GM13977 (cell line): ENCODE results near the gene TRUB1.

ENCODE experiments used
- DNase-seq: peaks from one replicate; pipeline ENCODE4 v3.0.0; 2012; ENCODE audit warnings: low spot score
- CTCF ChIP-seq: IDR thresholded peaks from 2 replicates; pipeline ENCODE4 v1.5.1; 2012; ENCODE audit warnings: mild to moderate bottlenecking, control low read depth; ENCODE audit not compliant: insufficient read depth; ENCODE audit errors: extremely low read depth, missing control alignments
- in situ Hi-C: fragments of 300-500 bp; cut with MboI; formaldehyde crosslinking; loops from one replicate; pipeline ENCODE4 v1.12.0; 2022; ENCODE audit warnings: low sequenced_read_pairs, low pct_unique_long_range_greater_than_20kb, mixed read lengths, inconsistent platforms; ENCODE audit not compliant: unreplicated experiment

The TRUB1 gene

GRCh38 chr10:114914560-114914959 is 23.4 kb upstream of the TRUB1 start:
- no peak for TF ChIP-seq CTCF
- DNase-seq, result no peak
- in situ Hi-C loops, result no loop called here

- in situ Hi-C loops, result no loop called here
- no peak for DNase-seq
- no peak for TF ChIP-seq CTCF
Measured at GRCh38 chr10:114915294-114915693, 22.7 kb upstream of the TRUB1 start.

GRCh38 chr10:114916653-114917052 is 21.3 kb upstream of the TRUB1 start:
- no peak for TF ChIP-seq CTCF
- DNase-seq, result no peak
- in situ Hi-C loops, result no loop called here

- DNase-seq, result no peak
- in situ Hi-C loops, result no loop called here
- no peak for TF ChIP-seq CTCF
Measured at GRCh38 chr10:114917459-114917858, 20.5 kb upstream of the TRUB1 start.

- no peak for TF ChIP-seq CTCF
- in situ Hi-C loops, result no loop called here
- no peak for DNase-seq
Measured at GRCh38 chr10:114917927-114918672, 19.9 kb upstream of the TRUB1 start.

- TF ChIP-seq CTCF, result no peak
- in situ Hi-C loops, result no loop called here
- no peak for DNase-seq
Measured at GRCh38 chr10:114920459-114920858, 17.5 kb upstream of the TRUB1 start.

GRCh38 chr10:114922003-114922402 is 16.0 kb upstream of the TRUB1 start:
- in situ Hi-C loops, result no loop called here
- no peak for TF ChIP-seq CTCF
- no peak for DNase-seq
